HepG2 (cell line): ENCODE results near the gene CYSRT1. TPM values are rescaled to one million over a fixed set of nuclear protein-coding genes. Genes with fewer than 3 reads are reported as not detected.
"Not testable (repeated sequence)": the region's sequence is repeated elsewhere in the genome, so short reads cannot be mapped to it uniquely, and the experiment has no call there.

Experiments
- ATAC-seq: fragments of 200-7000 bp; cut with Tn5 transposase; 3 replicates; pipeline ENCODE4 v1.9.1; 2020; ENCODE audit warnings: mild to moderate bottlenecking, moderate library complexity
- BruUV-seq: library from RNA; stranded (reverse); fragments of 400-500 nt; replicated peaks from 2 replicates; lab custom pipeline; 2021; lab: Mats Ljungman, UMichigan
- CTCF ChIA-PET: fragments of 300-600 bp; formaldehyde crosslinking; extraction: SDS; loops from one replicate; lab custom pipeline; 2021; ENCODE audit warnings: low total read pairs, inconsistent platforms, low intra/inter-chr PET ratio; lab: Yijun Ruan, JAX
- POLR2A ChIA-PET: fragments of 350-600 bp; sonication (Branson Sonifier 250); formaldehyde crosslinking; loops from one replicate; lab custom pipeline; 2020; ENCODE audit warnings: antibody characterized with exemption, inconsistent platforms; lab: Yijun Ruan, JAX
- DNase-seq: peaks from one replicate; pipeline ENCODE4 v3.0.0-alpha.2; 2015; ENCODE audit warnings: low spot score
- FAIRE-seq: peaks from 3 replicates; lab custom pipeline; 2011; peaks lifted over from hg19 to GRCh38; lab: Jason Lieb, UNC
- H2AFZ ChIP-seq: one replicate; pipeline ENCODE4 v1.6.1; 2011; ENCODE audit warnings: low read length, inconsistent platforms
- H3K27ac ChIP-seq: fragments of 300-600 bp; 3 replicates; pipeline ENCODE4 v1.8.0; 2011; ENCODE audit warnings: mixed run types, mild to moderate bottlenecking, mixed read lengths, low read length, inconsistent platforms; ENCODE audit not compliant: insufficient read depth; ENCODE audit errors: extremely low read length
- H3K27me3 ChIP-seq, 2 experiments: fragments of 200-600 bp in 1 of 2; 2 replicates in 1 of 2; 3 replicates in 1 of 2; pipeline versions ENCODE4 v1.6.0 to v1.8.0; 2011; ENCODE audit warnings: low read length in 2 of 2, mild to moderate bottlenecking in 2 of 2, moderate library complexity in 2 of 2, inconsistent platforms in 1 of 2; ENCODE audit not compliant: insufficient read depth in 2 of 2, control insufficient read depth in 1 of 2
- H3K36me3 ChIP-seq, 2 experiments: fragments of 200-600 bp in 1 of 2; replicated peaks in 1 of 2; 2 replicates in 1 of 2; 3 replicates in 1 of 2; pipeline versions ENCODE4 v1.5.1 to v1.8.0; 2011; ENCODE audit warnings: low read length in 2 of 2, inconsistent platforms in 1 of 2; ENCODE audit not compliant: insufficient read depth in 2 of 2, control insufficient read depth in 1 of 2
- H3K4me1 ChIP-seq: 2 replicates; pipeline ENCODE4 v1.5.1; 2012; ENCODE audit warnings: low read length, inconsistent platforms; ENCODE audit not compliant: insufficient read depth
- H3K4me2 ChIP-seq: 2 replicates; pipeline ENCODE4 v1.6.0; 2011; ENCODE audit warnings: low read depth, low read length, inconsistent platforms
- H3K4me3 ChIP-seq, 3 experiments: fragments of 200-600 bp in 1 of 3; sonication (generic), shearing (Covaris generic) in 1 of 3; replicated peaks in 1 of 3; 2 replicates each; pipeline ENCODE4 v1.5.1; 2011 to 2016; ENCODE audit warnings: low read length in 3 of 3, inconsistent platforms in 2 of 3, low read depth in 2 of 3, mild to moderate bottlenecking in 2 of 3, control low read depth in 1 of 3, mixed read lengths in 1 of 3; ENCODE audit not compliant: insufficient read depth in 1 of 3
- H3K79me2 ChIP-seq: one replicate; pipeline ENCODE4 v1.6.1; 2011; ENCODE audit warnings: low read length, inconsistent platforms; ENCODE audit not compliant: insufficient read depth
- H3K9ac ChIP-seq: 2 replicates; pipeline ENCODE4 v1.6.0; 2011; ENCODE audit warnings: mild to moderate bottlenecking, low read depth, low read length, inconsistent platforms; ENCODE audit not compliant: insufficient read depth
- H3K9me3 ChIP-seq: 2 replicates; pipeline ENCODE4 v1.5.1; 2012; ENCODE audit warnings: mild to moderate bottlenecking, low read length
- H4K20me1 ChIP-seq: 2 replicates; pipeline ENCODE4 v1.6.0; 2011; ENCODE audit warnings: inconsistent platforms, mild to moderate bottlenecking, low read length, moderate library complexity; ENCODE audit not compliant: insufficient read depth
- CEBPG ChIP-seq: IDR thresholded peaks from 2 replicates; pipeline ENCODE4 v1.6.1; 2016
- CREM ChIP-seq, 2 experiments: sonication (generic) in 1 of 2; formaldehyde crosslinking in 1 of 2; IDR thresholded peaks; 2 replicates each; pipeline versions ENCODE4 v1.4.0 to v1.6.1; 2016 to 2020; ENCODE audit warnings: antibody characterized with exemption in 1 of 2, mild to moderate bottlenecking in 1 of 2, missing genetic modification reagents in 1 of 2
- UBTF ChIP-seq: sonication (generic); formaldehyde crosslinking; IDR thresholded peaks from 2 replicates; pipeline ENCODE4 v1.4.0; 2020; ENCODE audit warnings: mild to moderate bottlenecking, missing genetic modification reagents
- ZNF441 ChIP-seq: sonication (generic); formaldehyde crosslinking; IDR thresholded peaks from 2 replicates; pipeline ENCODE4 v1.7.0; 2021; ENCODE audit warnings: missing genetic modification reagents, borderline replicate concordance
- ZNF460 ChIP-seq: sonication (generic); formaldehyde crosslinking; IDR thresholded peaks from 2 replicates; pipeline ENCODE4 v1.5.1; 2020; ENCODE audit warnings: missing genetic modification reagents, mild to moderate bottlenecking, borderline replicate concordance
- ZSCAN21 ChIP-seq: sonication (generic); formaldehyde crosslinking; IDR thresholded peaks from 2 replicates; pipeline ENCODE4 v1.8.0; 2022; ENCODE audit warnings: mild to moderate bottlenecking, missing genetic modification reagents, moderate library complexity, borderline replicate concordance
- WGBS: methylation state at CpG from one replicate; pipeline ENCODE4 v1.1.6; 2017; ENCODE audit warnings: low lambda C conversion rate; 5-methylcytosine and 5-hydroxymethylcytosine counted together
- in situ Hi-C: cut with HindIII; loops from 2 replicates; pipeline ENCODE4 v1.10.0; 2017; ENCODE audit warnings: low pct_unique_long_range_greater_than_20kb; ENCODE audit not compliant: extremely low pct_ligation_motif_present
- intact Hi-C: fragments of 100-400 bp; cut with micrococcal nuclease; formaldehyde crosslinking; loops from one replicate; pipeline ENCODE4 v1.10.0; 2022; ENCODE audit not compliant: unreplicated experiment
- polyA plus RNA-seq, 8 experiments: library from polyadenylated mRNA; depleted of rRNA in 3 of 8; stranded (reverse) in 7 of 8; unstranded in 1 of 8; fragments of >200 nt; fragmentation: Illumina TruSeq in 4 of 8; extraction: Trizol in 4 of 8; gene quantifications; 2 replicates each; pipeline versions ENCODE4 v1.2.1 to v1.2.3, GENCODE V29; 2011 to 2016; ENCODE audit warnings: low read depth in 4 of 8, missing spikeins in 1 of 8, mixed read lengths in 1 of 8; ENCODE audit not compliant: insufficient read depth in 1 of 8
- total RNA-seq, 5 experiments: library from RNA; depleted of rRNA; stranded (reverse); fragments of >200 nt; fragmentation: Illumina TruSeq; extraction: Trizol; gene quantifications; 2 replicates each; pipeline ENCODE4 v1.2.3, GENCODE V29; 2016; ENCODE audit warnings: low read depth in 1 of 5

Gene CYSRT1
- total and polyA plus RNA-seq, 2 of the 13 experiments (the other 11 are each of a cell fraction or from before 2014, with no cell fraction given), result 1.5 to 2.1 TPM

- 24% methylated on average over 27 of the region's 27 CpGs for WGBS
- Histone ChIP-seq H3K9ac (peak overlapping the region; percentile 86), H3K79me2 (peaks cover 37% of the 10 kb centered on the region), H3K4me2 (peak overlapping the region; percentile 85), H3K36me3 (peaks cover 4 to 19% of the 10 kb centered on the region in 2 experiments; a peak in 4 of 5 replicates), H4K20me1 (peaks cover 27% of the 10 kb centered on the region), H3K4me1 (peaks cover 68% of the 10 kb centered on the region), H3K27ac (peak overlapping the region; percentile 96), H3K4me3 (peak overlapping the region; percentile 74 to 78 (median 78))
- H3K9me3 ChIP-seq; in situ Hi-C loops; ATAC-seq; H3K27me3 ChIP-seq; H2AFZ ChIP-seq; BruUV-seq; CTCF ChIA-PET; DNase-seq; FAIRE-seq; intact Hi-C loops; TF ChIP-seq CREM (CRISPR knock-in tag; IDR thresholded peaks at IDR 0.05): not testable (repeated sequence)
- POLR2A ChIA-PET, result interaction anchor here (1.1 to 7.7 kb wide), 20 partner anchors 10 to 439 kb away, joined by 3 to 317 read pairs (median 12); partner anchors contain the start of genes MAN1B1, NELFB, RNF208 and RNF224
- TF ChIP-seq ZNF441 (CRISPR knock-in tag), result peak; percentile 50; the same call in 1 of the 2 replicates
- 0 out of 2 replicates have a peak, but pooled peaks have one; percentile 16 for TF ChIP-seq CREM (IDR thresholded peaks at IDR 0.05)
- TF ChIP-seq CEBPG (CRISPR knock-in tag), result 0 out of 2 replicates have a peak, but pooled peaks have one; percentile 9
- peak; percentile 91 for TF ChIP-seq ZNF460 (CRISPR knock-in tag)
These were observed 14.7 kb downstream of the CYSRT1 start for GRCh38 chr9:137239541-137240200.

GRCh38 chr9:137240318-137240840 is 15.4 kb downstream of the CYSRT1 start:
- POLR2A ChIA-PET, result interaction anchor here (0.7 to 7.7 kb wide), 34 partner anchors 11 to 440 kb away, joined by 3 to 317 read pairs (median 6); partner anchors contain the start of genes ENTPD2, ENTPD8, LRRC26 and MAN1B1
- Histone ChIP-seq H3K4me2 (peak overlapping the region; percentile 85), H3K36me3 (peaks cover 4 to 19% of the 10 kb centered on the region in 2 experiments; a peak in 4 of 5 replicates), H3K4me1 (peaks cover 64% of the 10 kb centered on the region), H3K27ac (peak overlapping the region; percentile 96), H3K79me2 (peaks cover 36% of the 10 kb centered on the region), H3K9ac (peak overlapping the region; percentile 86), H3K27me3 (no peaks in the 10 kb centered on the region), H3K4me3 (peak overlapping the region; percentile 74 to 78 (median 78)), H3K9me3 (no peaks in the 10 kb centered on the region), H2AFZ (no peak overlapping the region), H4K20me1 (peaks cover 27% of the 10 kb centered on the region)
- FAIRE-seq, result no peak
- WGBS, result 0% methylated on average over 2 of the region's 58 CpGs
- TSS peak; percentile 69 for BruUV-seq
- no peak for DNase-seq
- in situ Hi-C loops (no loop called here), intact Hi-C loops (no loop called here)
- ATAC-seq, result 0 out of 3 replicates have a peak, but pooled peaks have one; percentile 1
- CTCF ChIA-PET, result no interaction called here
- TF ChIP-seq ZSCAN21 (CRISPR knock-in tag) (peak; percentile 85; the same call in 1 of the 2 replicates), UBTF (CRISPR knock-in tag) (peak; percentile 99)
